Cardiac fibroblast (primary cell): ENCODE measurements around the gene MYLK4.

Experiments used
- DNase-seq, 2 donors: peaks; one replicate each; pipeline versions ENCODE4 v3.0.0 to v3.0.0-alpha.2; 2010; ENCODE audit warnings: low read depth in 2 of 2
- H3K4me3 ChIP-seq, 2 donors: replicated peaks in 1 of 2; 1 replicate in 1 of 2; 2 replicates in 1 of 2; pipeline ENCODE4 v1.5.1; 2011; ENCODE audit warnings: low read depth in 2 of 2, low read length in 2 of 2, mild to moderate bottlenecking in 2 of 2, moderate library complexity in 1 of 2
- CTCF ChIP-seq: IDR thresholded peaks from one replicate; pipeline ENCODE4 v1.5.1; 2011; ENCODE audit warnings: low read depth, mild to moderate bottlenecking, low read length, inconsistent platforms

Gene MYLK4

DNA sequence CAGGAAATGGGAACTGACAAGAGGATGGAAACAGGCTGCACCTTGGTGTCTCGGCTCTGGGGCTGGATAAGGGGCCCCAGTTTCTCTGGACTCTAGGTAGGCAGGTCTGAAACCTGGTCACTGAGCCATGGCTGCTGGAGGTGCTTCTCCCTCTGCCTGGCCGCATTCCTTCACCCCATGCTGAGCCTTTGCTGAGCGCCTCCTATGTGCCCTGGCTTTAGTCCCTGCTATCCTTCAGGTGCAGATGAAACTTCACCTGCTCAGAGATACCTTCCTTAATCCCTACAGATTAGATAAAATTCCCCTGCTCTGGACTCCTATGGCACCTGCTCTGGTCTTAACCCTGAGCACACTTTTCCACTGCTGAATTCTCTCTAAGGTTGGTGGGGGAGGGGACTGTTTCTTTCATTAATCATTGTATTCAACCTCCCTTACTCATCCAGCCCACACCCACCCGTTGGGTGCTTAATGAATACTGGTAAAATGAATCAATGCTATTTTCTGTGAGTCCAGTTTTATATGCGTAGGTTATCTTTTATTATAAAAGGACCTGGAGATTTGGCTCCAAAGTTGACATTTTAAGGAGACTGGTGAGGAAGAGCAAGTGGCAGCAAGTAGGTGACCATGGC is 19.3 kb downstream of the MYLK4 start:
- TF ChIP-seq CTCF: no peak
- peak in 1 of 2 donors; percentile 27 for DNase-seq
- no peak overlapping the region for H3K4me3 ChIP-seq

DNA sequence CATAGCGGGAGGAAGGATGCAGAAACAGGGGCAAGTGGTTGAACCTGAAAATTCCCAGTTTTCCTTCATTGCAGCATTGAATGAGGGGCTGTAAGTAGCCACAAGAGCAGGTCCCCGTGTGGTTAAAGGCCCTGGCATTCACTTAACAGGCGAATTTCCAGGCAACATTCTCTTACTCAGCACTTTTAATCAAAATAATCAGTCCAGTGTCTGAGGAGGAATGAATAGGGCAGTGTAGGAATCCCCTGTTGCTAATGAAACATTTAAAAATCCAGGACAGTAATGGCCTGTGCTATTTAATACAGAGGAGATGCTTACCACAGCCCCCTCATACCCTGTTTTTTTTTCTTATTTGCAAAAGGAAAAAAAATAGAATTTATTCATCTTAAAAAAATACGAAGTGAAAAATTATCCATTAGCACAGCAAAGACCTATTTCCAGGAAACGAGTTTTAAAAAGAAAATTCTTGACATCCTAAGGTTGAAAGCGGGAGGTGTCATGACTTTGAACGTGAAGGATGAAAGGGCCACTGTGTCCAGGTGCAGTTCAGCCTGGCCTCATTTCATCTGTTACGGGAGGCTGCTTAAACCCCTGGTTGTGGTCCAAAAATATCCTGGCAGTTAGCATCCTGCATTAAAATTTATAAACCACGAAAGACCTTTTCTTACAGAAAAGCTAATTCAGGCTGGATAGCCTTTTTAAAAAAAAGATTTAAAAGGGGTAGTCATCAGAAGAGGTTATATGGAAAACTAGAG is 20.2 kb downstream of the MYLK4 start:
- DNase-seq: no peak
- no peak overlapping the region for H3K4me3 ChIP-seq
- no peak for TF ChIP-seq CTCF

- H3K4me3 ChIP-seq: no peak overlapping the region
- no peak for DNase-seq
- TF ChIP-seq CTCF: no peak
These were observed 20.8 kb downstream of the MYLK4 start for GRCh38 chr6:2729921-2730320.

GRCh38 chr6:2725999-2726567 is 24.6 kb downstream of the MYLK4 start:
- TF ChIP-seq CTCF: no peak
- DNase-seq: peak; percentile 74 to 91
- H3K4me3 ChIP-seq: no peak overlapping the region

- no peak for TF ChIP-seq CTCF
- no peak overlapping the region for H3K4me3 ChIP-seq
- DNase-seq: no peak
These were observed 25.2 kb downstream of the MYLK4 start for GRCh38 chr6:2725364-2725988.

DNA sequence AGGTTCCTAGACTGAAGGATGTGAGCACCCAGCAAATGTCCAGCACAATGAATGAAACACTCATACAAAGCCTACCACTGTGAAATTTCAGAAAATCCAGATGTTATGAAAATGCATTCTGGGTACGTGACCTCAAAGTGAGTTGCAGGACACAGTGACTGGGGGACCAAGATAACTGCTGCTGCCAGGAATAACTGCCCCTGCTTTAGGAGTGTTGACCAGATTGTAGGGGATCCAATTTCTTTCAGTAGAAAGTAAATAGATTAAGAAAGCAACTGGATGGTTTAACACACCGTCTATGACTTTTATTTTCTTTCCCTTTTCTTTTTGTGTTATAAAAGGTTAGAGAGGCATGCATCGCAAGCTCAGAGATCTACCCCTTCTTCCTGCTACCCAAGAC is 29.5 kb downstream of the MYLK4 start:
- DNase-seq: no peak
- no peak for TF ChIP-seq CTCF

More for the DNA sequence above, 29.5 kb downstream of the MYLK4 start:
- H3K4me3 ChIP-seq: no peak overlapping the region
